GM12872 (cell line): ENCODE measurements around the gene DLG1.

Source experiments
- TF ChIP-seq, protein P1 (sequence below): IDR thresholded peaks from 3 replicates; pipeline ENCODE4 v1.5.1; 2011; ENCODE audit warnings: low read depth, mild to moderate bottlenecking, low read length, moderate library complexity; ENCODE audit not compliant: insufficient read depth

DLG1 gene

DNA sequence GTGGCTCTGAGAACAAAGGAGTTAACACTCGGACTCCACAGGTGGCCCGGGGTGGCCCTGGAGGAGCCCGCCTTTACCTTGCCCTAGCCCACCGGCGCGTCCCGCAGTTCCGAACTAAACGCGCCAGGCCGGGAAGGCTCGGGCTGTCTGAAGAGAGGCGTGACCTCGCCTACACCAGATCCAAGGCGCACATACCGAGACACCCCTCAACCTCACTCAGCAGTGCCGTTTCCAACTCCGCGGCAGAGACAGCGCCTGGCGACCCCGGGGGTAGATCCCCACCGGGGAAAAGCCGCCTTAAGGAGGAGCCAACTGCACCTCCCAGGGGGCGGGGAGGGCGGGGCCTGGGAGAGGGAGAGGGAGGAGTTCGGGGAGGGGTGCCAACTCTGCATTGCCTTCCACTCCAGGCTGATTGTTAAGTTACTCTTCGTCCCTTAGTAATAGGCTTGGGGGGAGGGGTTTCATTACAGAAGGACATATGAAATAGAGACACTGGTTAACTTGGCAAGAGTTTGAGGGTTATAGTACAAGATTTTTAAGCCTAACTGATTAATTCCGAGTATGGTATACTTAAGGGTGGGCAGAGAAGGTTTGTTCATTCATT is at the start of gene DLG1:
Gene DLG1, minus strand, starts transcription at position 272 of the 604 bp plus-strand sequence. CDS start 1,408 bp downstream, outside the sequence.
- TF ChIP-seq, protein P1, sequence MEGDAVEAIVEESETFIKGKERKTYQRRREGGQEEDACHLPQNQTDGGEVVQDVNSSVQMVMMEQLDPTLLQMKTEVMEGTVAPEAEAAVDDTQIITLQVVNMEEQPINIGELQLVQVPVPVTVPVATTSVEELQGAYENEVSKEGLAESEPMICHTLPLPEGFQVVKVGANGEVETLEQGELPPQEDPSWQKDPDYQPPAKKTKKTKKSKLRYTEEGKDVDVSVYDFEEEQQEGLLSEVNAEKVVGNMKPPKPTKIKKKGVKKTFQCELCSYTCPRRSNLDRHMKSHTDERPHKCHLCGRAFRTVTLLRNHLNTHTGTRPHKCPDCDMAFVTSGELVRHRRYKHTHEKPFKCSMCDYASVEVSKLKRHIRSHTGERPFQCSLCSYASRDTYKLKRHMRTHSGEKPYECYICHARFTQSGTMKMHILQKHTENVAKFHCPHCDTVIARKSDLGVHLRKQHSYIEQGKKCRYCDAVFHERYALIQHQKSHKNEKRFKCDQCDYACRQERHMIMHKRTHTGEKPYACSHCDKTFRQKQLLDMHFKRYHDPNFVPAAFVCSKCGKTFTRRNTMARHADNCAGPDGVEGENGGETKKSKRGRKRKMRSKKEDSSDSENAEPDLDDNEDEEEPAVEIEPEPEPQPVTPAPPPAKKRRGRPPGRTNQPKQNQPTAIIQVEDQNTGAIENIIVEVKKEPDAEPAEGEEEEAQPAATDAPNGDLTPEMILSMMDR: no peak

DNA sequence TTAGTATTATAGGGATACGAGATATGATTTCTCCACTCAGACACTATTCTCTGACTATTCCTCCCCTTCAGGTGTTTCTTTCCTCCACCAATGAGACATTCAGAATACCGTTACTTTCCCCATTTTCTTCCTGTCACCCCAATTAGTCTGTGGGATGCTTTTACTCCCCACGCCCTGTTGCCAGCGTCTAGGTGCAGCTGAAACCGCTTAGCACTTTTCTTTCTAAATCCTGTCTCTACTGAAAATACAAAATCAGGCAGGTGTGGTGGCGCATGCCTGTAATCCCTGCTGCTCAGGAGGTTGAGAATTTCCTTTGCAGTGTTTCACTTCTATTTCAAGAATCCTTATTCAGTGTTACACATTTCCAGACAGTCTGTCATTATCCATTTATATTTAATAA is 49.6 kb upstream of the DLG1 start:
- TF ChIP-seq, protein P1: no peak

DNA sequence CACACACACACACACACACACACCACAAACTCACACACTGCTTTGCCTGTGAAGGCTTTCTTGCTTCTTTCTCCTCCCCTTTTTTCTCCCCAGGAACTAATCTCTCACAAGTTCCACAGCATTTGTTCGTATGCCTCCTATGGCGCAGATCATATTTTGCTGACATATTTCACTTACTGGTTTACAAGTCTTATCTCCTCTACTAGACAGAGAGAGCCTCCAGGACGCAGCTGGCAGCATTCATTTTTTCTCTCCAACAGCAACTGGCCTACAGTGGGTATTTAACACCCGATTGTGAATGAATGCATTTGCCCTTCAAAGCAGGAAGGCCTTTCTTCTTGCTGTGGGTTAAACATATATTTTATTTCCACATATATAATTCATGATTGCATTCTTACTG is 47.0 kb upstream of the DLG1 start:
- TF ChIP-seq, protein P1: no peak

DNA sequence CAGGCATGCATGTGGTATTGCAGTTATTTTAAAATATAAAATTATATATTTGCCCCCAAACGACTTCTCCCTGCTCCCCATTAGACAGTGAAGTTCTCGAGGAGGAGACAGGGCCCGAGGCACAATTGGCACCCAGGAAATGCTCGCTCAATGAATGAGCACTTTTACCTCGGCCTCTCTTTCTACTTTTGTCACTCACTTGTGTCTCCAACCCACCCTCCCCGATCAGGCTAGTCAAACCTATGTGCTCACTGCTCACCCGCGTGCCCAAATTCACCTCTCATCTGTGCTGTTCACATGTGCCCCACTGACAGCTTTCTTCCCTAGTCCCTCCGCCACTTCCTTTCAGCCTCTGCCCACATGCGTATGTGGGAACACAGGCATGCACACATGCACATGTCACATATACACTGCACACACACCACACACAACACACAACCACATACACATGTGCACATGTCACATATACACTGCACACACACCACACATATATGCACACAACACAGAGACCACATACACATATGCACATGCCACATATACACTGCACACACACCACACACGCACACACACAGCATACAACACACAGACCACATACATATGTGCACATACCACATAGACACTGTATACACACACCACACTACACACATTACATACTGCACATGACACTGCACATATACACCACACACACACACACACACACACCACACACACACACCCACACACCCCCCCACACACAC is 46.3 kb upstream of the DLG1 start:
- TF ChIP-seq, protein P1: no peak

DNA sequence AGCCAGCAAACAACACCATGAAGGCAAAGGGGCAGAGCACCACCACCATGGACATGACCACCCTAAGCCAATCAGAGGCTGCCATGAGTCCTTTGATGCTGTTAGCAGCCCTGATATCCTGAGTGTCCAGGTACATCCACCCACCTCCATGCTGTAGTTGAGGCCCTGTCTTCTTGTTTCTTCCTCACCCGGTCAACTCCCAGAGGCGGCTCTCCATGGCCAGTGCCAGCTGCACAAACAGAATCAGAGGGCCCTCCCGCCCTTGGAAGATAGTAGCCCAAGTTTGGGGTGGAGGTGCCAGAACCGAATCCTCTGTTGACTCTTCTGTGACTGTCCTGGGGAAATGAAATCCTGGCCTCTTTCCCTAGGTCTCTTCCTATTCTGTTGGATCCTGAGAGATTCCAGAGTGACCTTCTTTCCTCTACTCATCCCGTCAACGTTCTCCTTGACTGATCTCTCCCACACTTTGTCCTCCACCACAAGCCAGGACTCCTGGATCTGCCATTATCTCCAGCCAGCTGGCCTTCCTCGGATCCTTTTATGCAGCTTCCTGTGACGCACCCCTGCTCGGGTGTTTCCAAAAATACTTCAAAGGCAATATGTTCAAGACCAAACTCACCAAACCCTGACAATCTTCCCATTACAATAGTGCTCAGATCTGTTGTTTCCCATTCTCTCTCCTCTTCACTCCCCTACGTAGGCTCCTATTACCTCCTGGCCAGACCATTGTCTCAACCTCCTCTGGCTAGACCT is 45.4 kb upstream of the DLG1 start:
- TF ChIP-seq, protein P1: no peak

DNA sequence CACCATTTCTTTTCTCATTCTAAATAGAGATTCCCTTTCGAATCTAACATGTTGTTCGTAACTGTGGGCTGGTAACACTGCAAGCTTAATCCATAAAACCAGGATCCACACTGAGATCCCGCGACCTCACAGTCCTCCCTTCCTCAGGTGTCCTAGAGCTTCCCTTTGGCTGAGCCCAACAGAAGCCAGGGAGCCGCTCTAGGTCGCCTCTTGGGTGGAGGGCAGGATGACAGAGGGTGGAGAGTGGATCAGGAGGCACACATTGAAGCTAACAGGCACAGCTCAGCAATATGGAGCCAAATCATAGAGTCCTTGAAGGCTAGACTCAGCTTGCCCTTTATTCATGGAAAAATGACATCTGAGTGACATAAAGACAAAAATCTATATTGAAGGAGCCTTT is 44.7 kb upstream of the DLG1 start:
- TF ChIP-seq, protein P1: no peak

DNA sequence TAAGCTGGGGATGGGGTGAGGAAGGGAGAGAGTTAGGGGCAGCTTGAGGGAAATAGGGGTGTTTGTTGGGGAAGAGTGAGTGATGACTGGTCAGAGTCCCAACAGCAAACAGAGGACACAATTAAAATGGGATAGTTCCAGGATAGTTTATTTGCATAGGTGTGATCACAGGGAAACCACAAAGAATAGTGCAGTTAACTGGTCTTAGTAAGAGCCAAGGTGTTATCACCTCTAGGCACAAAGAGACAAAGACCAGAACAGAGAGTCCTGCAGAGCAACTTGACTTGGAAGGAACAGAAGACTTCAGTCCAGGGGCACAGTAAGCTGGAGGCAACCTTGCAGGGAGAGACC is 42.1 kb upstream of the DLG1 start:
- TF ChIP-seq, protein P1: no peak
